Mesendoderm (in vitro differentiated cells): ENCODE measurements around the gene ACAN.

ENCODE experiments used
- DNase-seq: peaks from one replicate; pipeline ENCODE4 v3.0.0; 2013
- H2AK5ac ChIP-seq: 2 replicates; pipeline ENCODE4 v1.6.1; 2013; ENCODE audit warnings: low read length, inconsistent platforms
- H2BK120ac ChIP-seq: 2 replicates; pipeline ENCODE4 v1.6.1; 2013; ENCODE audit warnings: low read depth, mild to moderate bottlenecking, low read length, moderate library complexity, mixed read lengths
- H2BK15ac ChIP-seq: replicated peaks from 2 replicates; pipeline ENCODE4 v1.6.1; 2013; ENCODE audit warnings: low read depth, mild to moderate bottlenecking, moderate library complexity
- H2BK5ac ChIP-seq: 2 replicates; pipeline ENCODE4 v1.6.1; 2013; ENCODE audit warnings: low read length, inconsistent platforms
- H3K18ac ChIP-seq: 2 replicates; pipeline ENCODE4 v1.6.1; 2013; ENCODE audit warnings: mild to moderate bottlenecking, low read length, mixed read lengths
- H3K23ac ChIP-seq: one replicate; pipeline ENCODE4 v1.6.1; 2013; ENCODE audit warnings: low read length
- H3K27ac ChIP-seq: 2 replicates; pipeline ENCODE4 v1.5.1; 2013; ENCODE audit warnings: low read depth, mild to moderate bottlenecking, inconsistent platforms, low read length, moderate library complexity
- H3K27me3 ChIP-seq: 2 replicates; pipeline ENCODE4 v1.6.1; 2013; ENCODE audit warnings: low read length, control low read depth, mild to moderate bottlenecking, inconsistent platforms; ENCODE audit not compliant: insufficient read depth, poor library complexity
- H3K36me3 ChIP-seq: 2 replicates; pipeline ENCODE4 v1.6.1; 2013; ENCODE audit warnings: low read length, inconsistent platforms; ENCODE audit not compliant: control insufficient read depth, insufficient read depth
- H3K4ac ChIP-seq: one replicate; pipeline ENCODE4 v1.6.1; 2013; ENCODE audit warnings: low read depth, mild to moderate bottlenecking, low read length, moderate library complexity
- H3K4me1 ChIP-seq: 2 replicates; pipeline ENCODE4 v1.6.1; 2013; ENCODE audit warnings: low read depth, low read length, inconsistent platforms; ENCODE audit not compliant: control insufficient read depth
- H3K4me2 ChIP-seq: 2 replicates; pipeline ENCODE4 v1.6.1; 2013; ENCODE audit warnings: low read length
- H3K4me3 ChIP-seq: 2 replicates; pipeline ENCODE4 v1.5.1; 2013; ENCODE audit warnings: mild to moderate bottlenecking, low read length
- H3K56ac ChIP-seq: one replicate; pipeline ENCODE4 v1.6.1; 2013; ENCODE audit warnings: low read length
- H3K79me1 ChIP-seq: 2 replicates; pipeline ENCODE4 v1.6.1; 2013; ENCODE audit warnings: low read length, inconsistent platforms
- H3K79me2 ChIP-seq: 2 replicates; pipeline ENCODE4 v1.6.1; 2013; ENCODE audit warnings: mild to moderate bottlenecking, low read length; ENCODE audit not compliant: control insufficient read depth, insufficient read depth
- H3K9ac ChIP-seq: 2 replicates; pipeline ENCODE4 v1.6.1; 2013; ENCODE audit warnings: low read length, inconsistent platforms
- H4K5ac ChIP-seq: one replicate; pipeline ENCODE4 v1.6.1; 2013; ENCODE audit warnings: low read length
- H4K8ac ChIP-seq: one replicate; pipeline ENCODE4 v1.6.1; 2013; ENCODE audit warnings: low read depth, mild to moderate bottlenecking, control low read depth, low read length, moderate library complexity
- WGBS: extraction: QIAGEN DNeasy Blood & Tissue Kit; methylation state at CpG from one replicate; pipeline ENCODE4 v1.1.7; 2013; ENCODE audit warnings: low lambda C conversion rate, missing lambda C conversion rate; ENCODE audit not compliant: insufficient coverage; ENCODE audit errors: extremely low coverage; 5-methylcytosine and 5-hydroxymethylcytosine counted together

Gene ACAN

GRCh38 chr15:88803920-88804247 lies 648 bp downstream of the ACAN start:
- Histone ChIP-seq H2AK5ac (no peak overlapping the region), H3K27me3 (peaks cover 30% of the 10 kb centered on the region), H3K79me1 (no peaks in the 10 kb centered on the region), H4K5ac (no peak overlapping the region), H2BK15ac (no peak overlapping the region), H3K4ac (no peak overlapping the region), H3K4me1 (no peaks in the 10 kb centered on the region), H3K56ac (peak overlapping the region; percentile 73), H3K18ac (no peak overlapping the region), H4K8ac (no peak overlapping the region), H2BK5ac (no peak overlapping the region), H3K9ac (peak overlapping the region; percentile 8), H3K27ac (no peak overlapping the region), H3K4me3 (no peak overlapping the region), H3K36me3 (no peaks in the 10 kb centered on the region), H3K79me2 (no peaks in the 10 kb centered on the region), H3K4me2 (peak overlapping the region; percentile 92), H2BK120ac (no peak overlapping the region), H3K23ac (no peak overlapping the region)
- no peak for DNase-seq
- WGBS: no CpG with 5 or more reads among the region's 10 CpGs

- H3K79me2 ChIP-seq: no peaks in the 10 kb centered on the region
- no peak overlapping the region for H3K56ac ChIP-seq
- no peak overlapping the region for H3K18ac ChIP-seq
- no peak overlapping the region for H4K8ac ChIP-seq
- no peaks in the 10 kb centered on the region for H3K79me1 ChIP-seq
- no peak overlapping the region for H2BK120ac ChIP-seq
- H3K27me3 ChIP-seq: peaks cover 30% of the 10 kb centered on the region
- H2AK5ac ChIP-seq: no peak overlapping the region
- no peaks in the 10 kb centered on the region for H3K4me1 ChIP-seq
- no peak overlapping the region for H3K4ac ChIP-seq
- WGBS: no CpG with 5 or more reads among the region's 10 CpGs
- no peak overlapping the region for H3K4me2 ChIP-seq
- H3K9ac ChIP-seq: no peak overlapping the region
- no peak overlapping the region for H3K27ac ChIP-seq
- no peak overlapping the region for H2BK5ac ChIP-seq
- H3K4me3 ChIP-seq: no peak overlapping the region
- H2BK15ac ChIP-seq: no peak overlapping the region
- peak; percentile 31 for DNase-seq
- no peaks in the 10 kb centered on the region for H3K36me3 ChIP-seq
- H4K5ac ChIP-seq: no peak overlapping the region
- no peak overlapping the region for H3K23ac ChIP-seq
These were observed 1.0 kb downstream of the ACAN start for GRCh38 chr15:88804257-88804656.

DNA sequence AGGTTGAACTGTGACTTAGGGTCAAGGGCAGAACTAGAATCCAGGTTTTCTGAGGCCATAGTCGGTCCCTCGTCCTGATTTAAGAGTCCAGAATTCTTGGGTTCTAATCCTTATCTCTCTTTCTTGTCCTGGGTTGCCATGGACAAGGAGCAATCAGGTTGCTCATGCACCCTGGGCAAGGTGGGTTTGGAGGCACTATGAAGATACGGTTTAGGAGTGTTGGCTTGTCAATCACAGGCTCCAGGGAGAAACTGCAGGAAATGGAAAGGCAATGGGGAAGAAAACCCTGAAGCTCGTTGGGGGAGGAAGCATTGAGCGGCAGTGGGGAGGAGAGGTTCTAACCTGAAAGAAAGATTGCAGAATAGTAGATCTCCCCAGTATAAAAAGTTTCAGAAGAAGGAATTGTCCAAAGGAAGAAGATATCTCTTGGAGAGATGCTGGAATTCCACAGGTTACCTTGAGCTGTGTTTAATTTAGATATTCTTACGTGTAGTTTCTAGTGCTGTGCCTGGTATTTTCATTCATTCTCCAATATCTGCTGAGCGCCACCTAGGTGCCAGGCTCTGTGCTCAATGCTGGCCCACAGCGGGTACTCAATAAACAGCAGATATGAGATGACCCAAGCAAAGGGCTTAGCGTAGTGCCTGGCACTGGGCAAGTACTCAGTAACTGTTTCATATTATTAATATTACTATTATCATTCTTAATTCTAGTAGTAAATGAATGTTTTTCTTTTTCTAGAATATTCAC lies 2.0 kb downstream of the ACAN start:
- no peak for DNase-seq
- H3K4me3 ChIP-seq: no peak overlapping the region
- no peaks in the 10 kb centered on the region for H3K79me2 ChIP-seq
- no peak overlapping the region for H3K9ac ChIP-seq
- no peak overlapping the region for H2AK5ac ChIP-seq
- no peak overlapping the region for H4K8ac ChIP-seq
- peaks cover 30% of the 10 kb centered on the region for H3K27me3 ChIP-seq
- H2BK15ac ChIP-seq: no peak overlapping the region
- no peak overlapping the region for H2BK120ac ChIP-seq
- H2BK5ac ChIP-seq: no peak overlapping the region
- no peak overlapping the region for H3K4me2 ChIP-seq
- H4K5ac ChIP-seq: no peak overlapping the region
- no peak overlapping the region for H3K56ac ChIP-seq
- H3K27ac ChIP-seq: no peak overlapping the region
- no peak overlapping the region for H3K4ac ChIP-seq
- H3K4me1 ChIP-seq: no peaks in the 10 kb centered on the region
- WGBS: no CpG with 5 or more reads among the region's 9 CpGs
- no peaks in the 10 kb centered on the region for H3K79me1 ChIP-seq
- H3K36me3 ChIP-seq: no peaks in the 10 kb centered on the region
- no peak overlapping the region for H3K23ac ChIP-seq
- no peak overlapping the region for H3K18ac ChIP-seq

GRCh38 chr15:88810446-88810845 lies 7.2 kb downstream of the ACAN start:
- no peak overlapping the region for H3K9ac ChIP-seq
- no peaks in the 10 kb centered on the region for H3K27me3 ChIP-seq
- no peak overlapping the region for H3K4ac ChIP-seq
- no peak overlapping the region for H3K27ac ChIP-seq
- peaks cover 2% of the 10 kb centered on the region for H3K4me1 ChIP-seq
- no peak overlapping the region for H4K5ac ChIP-seq
- DNase-seq: peak; percentile 73
- no peak overlapping the region for H3K4me2 ChIP-seq
- no peak overlapping the region for H4K8ac ChIP-seq
- no peak overlapping the region for H3K18ac ChIP-seq
- no peak overlapping the region for H3K56ac ChIP-seq
- H3K4me3 ChIP-seq: no peak overlapping the region
- no peak overlapping the region for H2BK120ac ChIP-seq
- H3K79me1 ChIP-seq: no peaks in the 10 kb centered on the region
- no peak overlapping the region for H2BK5ac ChIP-seq
- H2AK5ac ChIP-seq: no peak overlapping the region
- no peaks in the 10 kb centered on the region for H3K79me2 ChIP-seq
- WGBS: no CpG with 5 or more reads among the region's 6 CpGs
- no peak overlapping the region for H3K23ac ChIP-seq
- H3K36me3 ChIP-seq: no peaks in the 10 kb centered on the region
- no peak overlapping the region for H2BK15ac ChIP-seq

DNA sequence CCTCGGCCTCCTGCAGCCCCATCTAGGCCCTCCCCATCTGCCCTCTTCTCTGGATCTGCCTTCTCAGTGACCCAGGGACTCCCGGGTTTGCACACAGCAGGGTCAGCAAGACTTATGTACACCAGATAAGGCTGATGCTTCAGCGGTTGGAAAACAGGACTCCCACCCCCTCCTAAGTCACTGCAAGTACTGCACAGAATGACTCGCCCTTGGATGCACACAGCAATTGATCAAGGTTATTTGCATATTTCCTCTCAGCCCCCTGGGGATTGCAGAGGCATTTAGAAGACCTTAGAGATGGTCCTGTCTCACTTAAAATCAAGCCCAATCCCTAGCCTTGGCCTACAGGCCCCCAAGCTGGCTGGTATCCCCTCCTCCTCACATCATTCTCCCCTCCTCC lies 8.9 kb downstream of the ACAN start:
- DNase-seq: no peak
- no CpG with 5 or more reads among the region's 4 CpGs for WGBS
- no peaks in the 10 kb centered on the region for H3K79me1 ChIP-seq
- H2BK15ac ChIP-seq: no peak overlapping the region
- no peak overlapping the region for H3K4me2 ChIP-seq
- no peaks in the 10 kb centered on the region for H3K27me3 ChIP-seq
- H3K4me3 ChIP-seq: no peak overlapping the region
- H2AK5ac ChIP-seq: no peak overlapping the region
- H3K9ac ChIP-seq: no peak overlapping the region
- H3K56ac ChIP-seq: no peak overlapping the region
- no peak overlapping the region for H2BK120ac ChIP-seq
- no peaks in the 10 kb centered on the region for H3K79me2 ChIP-seq
- no peak overlapping the region for H3K4ac ChIP-seq
- no peak overlapping the region for H4K8ac ChIP-seq
- no peaks in the 10 kb centered on the region for H3K36me3 ChIP-seq
- no peak overlapping the region for H2BK5ac ChIP-seq
- H3K18ac ChIP-seq: no peak overlapping the region
- no peak overlapping the region for H3K23ac ChIP-seq
- peaks cover 2% of the 10 kb centered on the region for H3K4me1 ChIP-seq
- no peak overlapping the region for H4K5ac ChIP-seq
- no peak overlapping the region for H3K27ac ChIP-seq

- Histone ChIP-seq H3K79me2 (no peaks in the 10 kb centered on the region), H3K36me3 (no peaks in the 10 kb centered on the region), H3K27me3 (no peaks in the 10 kb centered on the region), H3K23ac (no peak overlapping the region), H2AK5ac (no peak overlapping the region), H2BK5ac (no peak overlapping the region), H3K4ac (no peak overlapping the region), H3K56ac (no peak overlapping the region), H3K4me2 (no peak overlapping the region), H3K18ac (no peak overlapping the region), H3K27ac (no peak overlapping the region), H2BK15ac (no peak overlapping the region), H3K4me1 (peaks cover 2% of the 10 kb centered on the region), H4K5ac (no peak overlapping the region), H4K8ac (no peak overlapping the region), H3K79me1 (no peaks in the 10 kb centered on the region), H2BK120ac (no peak overlapping the region), H3K4me3 (no peak overlapping the region), H3K9ac (no peak overlapping the region)
- no CpG with 5 or more reads among the region's 4 CpGs for WGBS
- no peak for DNase-seq
These were observed 10.7 kb downstream of the ACAN start for GRCh38 chr15:88813960-88814359.
